K562 (cell line): ENCODE measurements around the gene SEC61G. TPM values are rescaled to one million over a fixed set of nuclear protein-coding genes. Genes with fewer than 3 reads are reported as not detected.

Source experiments
- CBFA2T2 ChIP-seq: fragments of 450-650 bp; conservative IDR thresholded peaks from 2 replicates; pipeline ENCODE4 v1.6.1; 2017; ENCODE audit warnings: mild to moderate bottlenecking
- CBFA2T3 ChIP-seq: fragments of 450-650 bp; IDR thresholded peaks from 2 replicates; pipeline ENCODE4 v1.6.1; 2017
- DACH1 ChIP-seq: fragments of 450-650 bp; IDR thresholded peaks from 2 replicates; pipeline ENCODE4 v1.6.1; 2018; ENCODE audit not compliant: partially characterized antibody
- DMBX1 ChIP-seq: fragments of 250-450 bp; sonication (Bioruptor Pico); IDR thresholded peaks from 2 replicates; pipeline ENCODE4 v1.8.0; 2022; ENCODE audit warnings: inconsistent platforms, mild to moderate bottlenecking, moderate library complexity, borderline replicate concordance
- FOS ChIP-seq: IDR thresholded peaks from 3 replicates; pipeline ENCODE4 v1.6.1; 2011; ENCODE audit not compliant: insufficient read length; ENCODE audit errors: extremely low read depth
- KLF6 ChIP-seq: fragments of 250-450 bp; sonication (Bioruptor Pico); IDR thresholded peaks from 2 replicates; pipeline ENCODE4 v1.4.0; 2020; ENCODE audit warnings: mild to moderate bottlenecking, moderate library complexity, borderline replicate concordance
- MTA2 ChIP-seq: fragments of 450-650 bp; IDR thresholded peaks from 2 replicates; pipeline ENCODE4 v1.6.1; 2016; ENCODE audit warnings: low read depth
- STAT5A ChIP-seq: IDR thresholded peaks from 2 replicates; pipeline ENCODE4 v1.6.1; 2012; ENCODE audit warnings: low read length, inconsistent platforms, borderline replicate concordance
- TCFL5 ChIP-seq: fragments of 250-450 bp; sonication (Bioruptor Pico); conservative IDR thresholded peaks from 2 replicates; pipeline ENCODE4 v1.6.1; 2021; ENCODE audit warnings: mild to moderate bottlenecking, moderate library complexity, matching md5 sums
- TEAD4 ChIP-seq, 2 experiments: sonication (generic) in 1 of 2; formaldehyde crosslinking in 1 of 2; IDR thresholded peaks; 2 replicates each; pipeline versions ENCODE4 v1.6.1 to v1.8.0; 2012 to 2022; ENCODE audit warnings: borderline replicate concordance in 1 of 2, inconsistent platforms in 1 of 2, low read length in 1 of 2, mild to moderate bottlenecking in 1 of 2, missing genetic modification reagents in 1 of 2
- TFAM ChIP-seq: fragments of 250-450 bp; sonication (Bioruptor Pico); conservative IDR thresholded peaks from 2 replicates; pipeline ENCODE4 v1.5.0; 2021; ENCODE audit warnings: mild to moderate bottlenecking, moderate library complexity
- ZBTB8A ChIP-seq: fragments of 450-650 bp; IDR thresholded peaks from 2 replicates; pipeline ENCODE4 v1.6.1; 2018; ENCODE audit warnings: mild to moderate bottlenecking, moderate library complexity; ENCODE audit not compliant: partially characterized antibody
- ZNF134 ChIP-seq: fragments of 250-450 bp; sonication (Bioruptor Pico); conservative IDR thresholded peaks from 2 replicates; pipeline ENCODE4 v1.4.0; 2020
- ZNF354B ChIP-seq: fragments of 250-450 bp; sonication (Bioruptor Pico); IDR thresholded peaks from 2 replicates; pipeline ENCODE4 v1.4.0; 2020
- polyA plus RNA-seq, 8 experiments: library from polyadenylated mRNA; depleted of rRNA in 4 of 8; stranded (reverse) in 5 of 8; unstranded in 3 of 8; fragments of >200 nt; fragmentation: Nextera tagmentation in 2 of 8; fragmentation: Illumina TruSeq in 1 of 8; extraction: Ambion mirVana in 2 of 8; extraction: Trizol in 1 of 8; gene quantifications; 2 replicates each; pipeline versions ENCODE4 v1.2.1 to v1.2.3, GENCODE V29; 2011 to 2014; ENCODE audit warnings: inconsistent platforms in 1 of 8, missing spikeins in 1 of 8
- total RNA-seq, 7 experiments: library from RNA; depleted of rRNA in 6 of 7; stranded (reverse); fragments of >200 nt in 6 of 7; fragmentation: Illumina TruSeq in 2 of 7; extraction: Trizol in 2 of 7; gene quantifications; 2 replicates each; pipeline versions ENCODE4 v1.2.1 to v1.2.3, GENCODE V29; 2011 to 2021; ENCODE audit warnings: low replicate concordance in 1 of 7
- TF ChIP-seq, protein P1 (sequence below): fragments of 450-650 bp; IDR thresholded peaks from 2 replicates; pipeline ENCODE4 v1.6.1; 2017; ENCODE audit warnings: antibody characterized with exemption, mild to moderate bottlenecking
- TF ChIP-seq, protein P2 (sequence below): fragments of 450-650 bp; IDR thresholded peaks from 2 replicates; pipeline ENCODE4 v1.6.1; 2016; ENCODE audit warnings: mild to moderate bottlenecking
- TF ChIP-seq, protein P3 (sequence below): fragments of 250-450 bp; sonication (Bioruptor Pico); IDR thresholded peaks from 2 replicates; pipeline ENCODE4 v1.8.0; 2022; ENCODE audit warnings: moderate library complexity, mild to moderate bottlenecking, inconsistent platforms
- TF ChIP-seq, protein P4 (sequence below), 2 experiments: fragments of 250-450 bp in 1 of 2; fragments of 450-650 bp in 1 of 2; sonication (Bioruptor Pico) in 1 of 2; IDR thresholded peaks; 2 replicates each; pipeline versions ENCODE4 v1.6.1 to v1.8.0; 2016 to 2021; ENCODE audit warnings: mild to moderate bottlenecking in 2 of 2, moderate library complexity in 2 of 2, missing compliant biosample characterization in 1 of 2, missing genetic modification characterization in 1 of 2
- TF ChIP-seq, protein P5 (sequence below): fragments of 250-450 bp; sonication (Bioruptor Pico); IDR thresholded peaks from 2 replicates; pipeline ENCODE4 v1.8.0; 2021; ENCODE audit warnings: mild to moderate bottlenecking, moderate library complexity

SEC61G gene
- total and polyA plus RNA-seq, 9 of the 15 experiments (the other 6 are each of a cell fraction or from before 2014, with no cell fraction given), result 138 to 565 (median 223) TPM

DNA sequence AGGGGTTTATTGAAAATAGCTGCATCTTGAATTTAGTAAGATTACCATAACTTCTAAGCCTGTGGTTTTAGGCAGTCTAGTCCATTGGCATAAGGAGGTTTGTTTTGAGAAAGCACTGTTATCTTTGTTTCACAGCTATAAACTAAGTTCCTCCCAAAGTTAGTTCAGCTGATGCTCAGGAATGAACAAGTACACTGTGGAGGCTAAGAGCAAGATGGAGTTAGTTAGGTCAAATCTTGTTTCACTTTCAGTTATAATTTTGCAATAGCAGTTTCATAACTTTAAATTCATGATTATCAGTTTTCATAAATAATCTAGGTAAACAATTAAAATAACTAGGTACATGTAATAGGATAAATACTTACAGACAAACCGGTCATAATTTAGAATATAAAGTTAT is 15.4 kb downstream of the SEC61G start (continued):
- TF ChIP-seq, protein P1, sequence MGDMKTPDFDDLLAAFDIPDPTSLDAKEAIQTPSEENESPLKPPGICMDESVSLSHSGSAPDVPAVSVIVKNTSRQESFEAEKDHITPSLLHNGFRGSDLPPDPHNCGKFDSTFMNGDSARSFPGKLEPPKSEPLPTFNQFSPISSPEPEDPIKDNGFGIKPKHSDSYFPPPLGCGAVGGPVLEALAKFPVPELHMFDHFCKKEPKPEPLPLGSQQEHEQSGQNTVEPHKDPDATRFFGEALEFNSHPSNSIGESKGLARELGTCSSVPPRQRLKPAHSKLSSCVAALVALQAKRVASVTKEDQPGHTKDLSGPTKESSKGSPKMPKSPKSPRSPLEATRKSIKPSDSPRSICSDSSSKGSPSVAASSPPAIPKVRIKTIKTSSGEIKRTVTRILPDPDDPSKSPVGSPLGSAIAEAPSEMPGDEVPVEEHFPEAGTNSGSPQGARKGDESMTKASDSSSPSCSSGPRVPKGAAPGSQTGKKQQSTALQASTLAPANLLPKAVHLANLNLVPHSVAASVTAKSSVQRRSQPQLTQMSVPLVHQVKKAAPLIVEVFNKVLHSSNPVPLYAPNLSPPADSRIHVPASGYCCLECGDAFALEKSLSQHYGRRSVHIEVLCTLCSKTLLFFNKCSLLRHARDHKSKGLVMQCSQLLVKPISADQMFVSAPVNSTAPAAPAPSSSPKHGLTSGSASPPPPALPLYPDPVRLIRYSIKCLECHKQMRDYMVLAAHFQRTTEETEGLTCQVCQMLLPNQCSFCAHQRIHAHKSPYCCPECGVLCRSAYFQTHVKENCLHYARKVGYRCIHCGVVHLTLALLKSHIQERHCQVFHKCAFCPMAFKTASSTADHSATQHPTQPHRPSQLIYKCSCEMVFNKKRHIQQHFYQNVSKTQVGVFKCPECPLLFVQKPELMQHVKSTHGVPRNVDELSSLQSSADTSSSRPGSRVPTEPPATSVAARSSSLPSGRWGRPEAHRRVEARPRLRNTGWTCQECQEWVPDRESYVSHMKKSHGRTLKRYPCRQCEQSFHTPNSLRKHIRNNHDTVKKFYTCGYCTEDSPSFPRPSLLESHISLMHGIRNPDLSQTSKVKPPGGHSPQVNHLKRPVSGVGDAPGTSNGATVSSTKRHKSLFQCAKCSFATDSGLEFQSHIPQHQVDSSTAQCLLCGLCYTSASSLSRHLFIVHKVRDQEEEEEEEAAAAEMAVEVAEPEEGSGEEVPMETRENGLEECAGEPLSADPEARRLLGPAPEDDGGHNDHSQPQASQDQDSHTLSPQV, result peak; percentile 96
- TF ChIP-seq DMBX1 (CRISPR knock-in tag) (peak; percentile 87), KLF6 (CRISPR knock-in tag) (peak; percentile 84; the same call in 1 of the 2 replicates), TFAM (CRISPR knock-in tag) (no peak), CBFA2T3 (peak; percentile 81), ZNF134 (CRISPR knock-in tag) (peak; percentile 50; the same call in 1 of the 2 replicates), CBFA2T2 (peak; percentile 56), ZNF354B (CRISPR knock-in tag) (no peak; the same call in 1 of the 2 replicates), ZBTB8A (no peak), TEAD4 (IDR thresholded peaks at IDR 0.05; ENCODE audit: low read length) (peak; percentile 75), TEAD4 (CRISPR knock-in tag; IDR thresholded peaks at IDR 0.05; ENCODE audit: borderline replicate concordance) (no peak), STAT5A (peak; percentile 28; the same call in 1 of the 2 replicates), DACH1 (peak; percentile 10), MTA2 (no peak), FOS (no peak), TCFL5 (CRISPR knock-in tag) (peak; percentile 80)
- TF ChIP-seq, protein P2, sequence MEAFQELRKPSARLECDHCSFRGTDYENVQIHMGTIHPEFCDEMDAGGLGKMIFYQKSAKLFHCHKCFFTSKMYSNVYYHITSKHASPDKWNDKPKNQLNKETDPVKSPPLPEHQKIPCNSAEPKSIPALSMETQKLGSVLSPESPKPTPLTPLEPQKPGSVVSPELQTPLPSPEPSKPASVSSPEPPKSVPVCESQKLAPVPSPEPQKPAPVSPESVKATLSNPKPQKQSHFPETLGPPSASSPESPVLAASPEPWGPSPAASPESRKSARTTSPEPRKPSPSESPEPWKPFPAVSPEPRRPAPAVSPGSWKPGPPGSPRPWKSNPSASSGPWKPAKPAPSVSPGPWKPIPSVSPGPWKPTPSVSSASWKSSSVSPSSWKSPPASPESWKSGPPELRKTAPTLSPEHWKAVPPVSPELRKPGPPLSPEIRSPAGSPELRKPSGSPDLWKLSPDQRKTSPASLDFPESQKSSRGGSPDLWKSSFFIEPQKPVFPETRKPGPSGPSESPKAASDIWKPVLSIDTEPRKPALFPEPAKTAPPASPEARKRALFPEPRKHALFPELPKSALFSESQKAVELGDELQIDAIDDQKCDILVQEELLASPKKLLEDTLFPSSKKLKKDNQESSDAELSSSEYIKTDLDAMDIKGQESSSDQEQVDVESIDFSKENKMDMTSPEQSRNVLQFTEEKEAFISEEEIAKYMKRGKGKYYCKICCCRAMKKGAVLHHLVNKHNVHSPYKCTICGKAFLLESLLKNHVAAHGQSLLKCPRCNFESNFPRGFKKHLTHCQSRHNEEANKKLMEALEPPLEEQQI, result no peak
- TF ChIP-seq, protein P3, sequence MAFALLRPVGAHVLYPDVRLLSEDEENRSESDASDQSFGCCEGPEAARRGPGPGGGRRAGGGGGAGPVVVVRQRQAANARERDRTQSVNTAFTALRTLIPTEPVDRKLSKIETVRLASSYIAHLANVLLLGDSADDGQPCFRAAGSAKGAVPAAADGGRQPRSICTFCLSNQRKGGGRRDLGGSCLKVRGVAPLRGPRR (CRISPR knock-in tag), result no peak
- TF ChIP-seq, protein P4, sequence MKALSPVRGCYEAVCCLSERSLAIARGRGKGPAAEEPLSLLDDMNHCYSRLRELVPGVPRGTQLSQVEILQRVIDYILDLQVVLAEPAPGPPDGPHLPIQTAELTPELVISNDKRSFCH (CRISPR knock-in tag; IDR thresholded peaks at IDR 0.05), result no peak
- TF ChIP-seq, protein P4 (tag; IDR thresholded peaks at IDR 0.05), result 0 out of 2 replicates have a peak, but pooled peaks have one; percentile 47
- TF ChIP-seq, protein P5, sequence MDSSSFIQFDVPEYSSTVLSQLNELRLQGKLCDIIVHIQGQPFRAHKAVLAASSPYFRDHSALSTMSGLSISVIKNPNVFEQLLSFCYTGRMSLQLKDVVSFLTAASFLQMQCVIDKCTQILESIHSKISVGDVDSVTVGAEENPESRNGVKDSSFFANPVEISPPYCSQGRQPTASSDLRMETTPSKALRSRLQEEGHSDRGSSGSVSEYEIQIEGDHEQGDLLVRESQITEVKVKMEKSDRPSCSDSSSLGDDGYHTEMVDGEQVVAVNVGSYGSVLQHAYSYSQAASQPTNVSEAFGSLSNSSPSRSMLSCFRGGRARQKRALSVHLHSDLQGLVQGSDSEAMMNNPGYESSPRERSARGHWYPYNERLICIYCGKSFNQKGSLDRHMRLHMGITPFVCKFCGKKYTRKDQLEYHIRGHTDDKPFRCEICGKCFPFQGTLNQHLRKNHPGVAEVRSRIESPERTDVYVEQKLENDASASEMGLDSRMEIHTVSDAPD (CRISPR knock-in tag), result no peak
